GM19468 (cell line): ENCODE measurements around the gene HS6ST3.
"Not testable (repeated sequence)": the region's sequence is repeated elsewhere in the genome, so short reads cannot be mapped to it uniquely, and the experiment has no call there.

ENCODE experiments used
- ATAC-seq: cut with Tn5 transposase; IDR thresholded peaks from one replicate; pipeline ENCODE4 v1.9.1; 2021; ENCODE audit warnings: mild to moderate bottlenecking, moderate library complexity, moderate number of reproducible peaks; ENCODE audit not compliant: unreplicated experiment; ENCODE audit errors: extremely low read depth

HS6ST3 gene

GRCh38 chr13:96503481-96503880 lies 413.6 kb downstream of the HS6ST3 start:
- ATAC-seq = no peak

DNA sequence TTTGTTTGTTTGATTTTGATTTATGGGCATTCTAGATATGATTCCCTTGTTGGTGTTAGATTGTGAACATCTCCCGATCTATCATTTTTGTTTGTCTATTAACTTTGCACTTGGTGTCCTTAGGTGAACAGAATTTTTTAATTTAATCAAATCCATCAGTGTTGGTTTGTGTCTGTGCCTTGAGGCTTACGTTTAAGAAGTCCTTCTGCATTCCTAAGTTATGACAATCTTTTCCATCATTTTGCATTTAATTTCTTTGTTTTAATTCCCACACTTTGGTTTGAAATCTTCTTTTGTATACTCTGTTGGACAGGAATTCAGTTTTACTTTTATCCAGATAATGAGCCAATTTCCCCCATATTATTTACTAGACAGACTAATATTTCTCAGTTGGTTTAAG lies 421.7 kb downstream of the HS6ST3 start:
- no peak for ATAC-seq

DNA sequence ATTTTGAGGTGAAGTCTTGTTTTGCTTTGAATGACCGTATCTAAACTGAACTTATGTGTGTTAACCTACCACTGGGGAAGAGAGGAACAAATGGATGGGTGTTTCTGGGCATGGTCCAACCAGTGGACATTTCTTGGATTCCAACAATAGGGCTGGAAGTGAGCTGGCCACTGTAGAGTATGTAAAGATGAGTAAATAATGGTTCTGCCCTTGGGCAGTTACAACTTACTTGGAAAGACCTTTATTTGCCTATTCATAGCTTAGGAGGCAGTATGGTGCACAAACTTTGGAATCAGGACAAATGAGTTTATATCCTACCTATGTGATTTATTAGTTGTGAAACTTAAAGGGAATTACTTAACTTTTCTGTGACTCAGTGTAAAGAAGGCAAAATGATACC lies 429.5 kb downstream of the HS6ST3 start:
- ATAC-seq = no peak

DNA sequence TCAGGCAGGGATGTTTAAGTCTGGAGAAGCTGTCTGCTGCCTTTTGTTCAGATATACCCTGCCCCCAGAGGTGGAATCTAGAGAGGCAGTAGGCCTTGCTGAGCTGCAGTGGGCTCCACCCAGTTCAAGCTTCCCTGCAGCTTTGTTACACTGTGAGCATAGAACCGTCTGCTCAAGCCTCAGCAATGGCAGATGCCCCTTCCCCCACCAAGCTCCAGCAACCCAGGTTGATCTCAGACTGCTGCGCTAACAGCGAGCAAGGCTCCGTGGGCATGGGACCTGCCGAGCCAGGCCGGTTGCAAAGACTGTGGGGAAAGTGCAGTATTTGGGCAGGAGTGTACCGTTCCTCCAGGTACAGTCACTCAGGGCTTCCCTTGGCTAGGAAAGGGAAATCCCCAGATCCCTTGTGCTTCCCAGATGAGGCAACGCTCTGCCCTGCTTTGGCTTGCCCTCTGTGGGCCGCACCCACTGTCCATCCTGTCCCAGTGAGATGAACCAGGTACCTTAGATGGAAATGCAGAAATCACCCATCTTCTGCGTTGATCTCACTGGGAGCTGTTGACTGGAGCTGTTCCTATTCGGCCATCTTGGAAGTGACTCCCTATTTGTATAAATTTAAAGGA lies 434.6 kb downstream of the HS6ST3 start:
- not testable (repeated sequence) for ATAC-seq

DNA sequence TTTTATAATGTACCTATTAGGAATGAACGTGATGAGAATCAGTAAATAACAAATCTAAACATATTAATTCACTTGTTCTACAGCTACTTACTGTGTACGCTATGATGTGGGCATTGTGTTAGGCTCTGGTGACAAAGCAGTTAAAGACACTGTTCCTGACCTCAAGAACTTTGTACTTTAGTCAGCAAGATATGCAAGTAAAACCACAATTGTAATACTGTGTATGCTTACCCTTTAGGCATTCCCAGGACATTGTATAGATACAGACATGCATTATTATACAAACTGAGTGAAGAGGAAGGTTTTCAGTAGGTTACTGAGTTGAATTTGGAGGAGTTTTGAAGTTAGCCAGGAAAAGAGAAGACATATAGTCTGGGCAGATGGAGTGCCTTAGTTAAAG lies 435.8 kb downstream of the HS6ST3 start:
- ATAC-seq = no peak

- no peak for ATAC-seq
Observed at GRCh38 chr13:96527497-96527896, 437.6 kb downstream of the HS6ST3 start.

- no peak for ATAC-seq
Observed at GRCh38 chr13:96532804-96533203, 442.9 kb downstream of the HS6ST3 start.

DNA sequence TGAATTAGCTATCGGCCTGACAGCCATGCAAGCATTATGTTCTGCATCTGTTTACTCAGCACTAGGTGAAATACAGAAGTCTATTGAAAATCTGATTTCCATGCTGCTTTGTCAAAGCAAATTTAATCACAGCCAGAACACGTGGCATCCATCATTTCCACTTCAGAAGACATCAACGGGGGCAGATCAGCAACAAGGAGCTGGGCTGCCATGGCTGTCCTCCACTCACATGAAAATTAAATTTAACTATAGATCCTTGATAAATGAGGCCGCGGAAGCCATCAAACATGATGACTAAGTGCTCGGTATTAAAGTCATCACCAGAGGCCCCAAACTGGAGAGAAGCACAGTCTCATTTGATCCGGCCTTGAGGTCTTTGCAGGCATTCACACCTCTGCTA lies 443.5 kb downstream of the HS6ST3 start:
- ATAC-seq = no peak

- no peak for ATAC-seq
Observed at GRCh38 chr13:96539791-96540190, 449.9 kb downstream of the HS6ST3 start.

DNA sequence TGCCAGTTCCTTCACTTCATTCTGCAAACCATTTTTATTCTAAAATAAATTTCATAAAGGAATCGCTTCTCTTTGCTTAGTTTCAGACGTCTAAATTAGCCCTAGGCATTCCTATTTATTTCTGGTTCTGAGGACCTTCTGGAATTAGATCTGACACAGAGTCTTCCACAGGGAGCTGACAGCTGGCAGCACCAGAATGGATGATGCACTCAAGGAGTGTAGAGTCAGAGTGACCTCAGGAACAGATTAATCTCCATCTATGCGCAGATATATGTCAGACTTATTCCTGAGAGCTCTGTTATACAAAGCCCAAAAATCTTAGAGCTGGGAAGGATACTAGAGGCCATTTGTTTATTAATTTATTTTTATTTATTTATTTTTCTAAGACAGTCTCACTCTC lies 450.8 kb downstream of the HS6ST3 start:
- ATAC-seq = no peak

DNA sequence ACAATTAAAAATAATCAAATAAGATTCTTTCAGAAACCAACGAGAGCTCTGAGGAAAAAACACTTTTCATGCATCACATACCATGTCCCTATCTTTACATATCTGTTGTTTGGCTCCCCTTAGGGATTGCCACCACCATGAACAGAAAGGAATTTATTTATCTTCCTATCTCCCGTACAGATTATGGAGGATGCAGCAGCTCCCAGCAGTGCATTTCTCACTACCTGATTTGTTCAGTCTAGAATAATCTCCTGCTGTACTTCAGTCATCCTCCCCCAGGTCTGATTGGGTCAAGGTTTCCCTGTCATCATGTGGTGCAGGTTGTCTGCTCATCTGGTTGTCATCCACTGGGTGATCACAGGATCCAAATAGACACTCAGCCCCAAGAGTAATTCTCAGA lies 453.1 kb downstream of the HS6ST3 start:
- ATAC-seq = no peak

GRCh38 chr13:96544957-96545356 lies 455.1 kb downstream of the HS6ST3 start:
- no peak for ATAC-seq

- ATAC-seq = no peak
Observed at GRCh38 chr13:96546463-96546862, 456.6 kb downstream of the HS6ST3 start.

DNA sequence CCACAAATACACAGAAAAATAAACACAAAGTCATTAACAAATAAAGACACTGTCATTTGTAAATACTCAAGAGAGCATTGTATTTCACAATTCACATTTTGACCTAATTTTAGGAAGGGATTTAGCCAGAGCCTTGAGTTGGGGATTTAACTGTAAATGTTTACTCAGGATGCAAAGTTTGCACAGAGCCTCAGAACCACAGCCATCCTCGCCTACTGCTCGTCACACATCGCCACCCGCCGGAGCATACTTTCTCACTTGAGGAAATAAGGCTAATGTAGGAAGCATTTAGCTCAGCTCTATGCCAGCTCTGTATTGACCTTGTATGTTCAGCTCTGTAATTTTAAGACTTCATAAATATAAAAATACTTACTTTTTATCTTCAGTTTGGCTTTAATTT lies 461.6 kb downstream of the HS6ST3 start:
- no peak for ATAC-seq

- ATAC-seq = no peak
Observed at GRCh38 chr13:96552559-96552958, 462.7 kb downstream of the HS6ST3 start.

DNA sequence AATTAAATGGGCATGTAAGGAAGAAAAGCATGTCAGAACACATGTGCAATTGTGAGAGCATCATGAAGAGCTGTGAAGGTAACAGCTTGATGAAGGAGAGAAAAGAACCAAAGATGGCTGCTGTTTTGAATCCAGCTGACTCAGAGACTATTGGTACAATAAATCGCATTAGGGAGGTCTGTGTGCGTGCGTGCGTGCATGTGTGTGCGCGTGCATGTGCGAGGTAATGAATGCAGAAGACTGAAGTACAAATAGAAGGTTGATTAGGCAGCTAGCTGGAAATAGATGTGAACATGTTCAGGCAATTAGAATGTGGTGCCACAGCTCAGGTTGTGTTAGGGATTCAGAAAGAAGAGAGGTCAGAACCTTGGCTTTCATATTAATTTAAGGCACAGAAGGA lies 463.9 kb downstream of the HS6ST3 start:
- ATAC-seq = no peak

DNA sequence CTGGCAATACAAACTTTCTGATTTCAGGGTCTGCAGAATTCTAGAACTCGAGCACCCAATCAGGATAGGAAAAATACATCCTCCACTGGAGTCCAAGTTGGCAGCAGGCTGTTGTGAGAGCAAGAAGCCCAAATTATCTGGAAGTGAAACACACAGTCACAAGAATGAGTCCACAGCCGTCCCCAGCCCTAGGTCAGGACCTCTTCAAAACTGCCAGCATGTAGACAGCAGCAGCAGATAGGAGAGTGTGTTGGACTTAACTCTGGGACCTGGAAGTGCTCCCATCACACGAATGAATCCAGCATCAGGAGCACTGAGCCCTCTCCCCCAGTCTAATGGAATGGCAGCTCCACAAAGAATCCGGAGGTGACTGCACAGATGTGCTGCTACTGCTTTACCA lies 483.7 kb downstream of the HS6ST3 start:
- no peak for ATAC-seq

- no peak for ATAC-seq
Observed at GRCh38 chr13:96575423-96576320, 485.8 kb downstream of the HS6ST3 start.

GRCh38 chr13:96581741-96582140 lies 491.8 kb downstream of the HS6ST3 start:
- ATAC-seq = no peak

GRCh38 chr13:96615252-96615651 lies 525.3 kb downstream of the HS6ST3 start:
- ATAC-seq = no peak

DNA sequence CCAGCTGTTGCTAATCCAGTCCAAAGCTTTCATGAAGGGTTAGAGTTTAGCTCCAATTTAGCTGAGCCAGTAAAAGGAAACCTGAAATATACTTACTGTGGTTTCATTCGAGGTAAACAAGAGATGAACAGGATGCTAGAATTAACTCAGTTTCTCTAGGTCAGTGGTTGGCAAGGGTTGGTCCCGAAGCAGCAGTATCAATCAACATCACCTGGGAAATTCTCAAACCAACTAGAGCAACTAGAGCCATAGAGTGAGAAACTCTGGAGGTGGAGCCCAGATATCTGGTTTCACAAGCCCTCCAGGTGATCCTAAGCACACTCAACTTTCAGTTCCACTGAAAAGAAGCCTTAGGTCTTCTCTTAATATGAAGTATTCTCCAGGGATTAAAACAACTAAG lies 527.6 kb downstream of the HS6ST3 start:
- ATAC-seq = no peak
